ENCODE data around the gene CDR2. TPM values are rescaled to one million over a fixed set of nuclear protein-coding genes. Genes with fewer than 3 reads are reported as not detected.
A peak's percentile ranks its signal among the peaks of the same experiment; 100 is the strongest.
"Not testable (repeated sequence)": the region's sequence is repeated elsewhere in the genome, so short reads cannot be mapped to it uniquely, and the experiment has no call there.

CDR2 gene
- total and polyA plus RNA-seq, 7 donors: 14.6 to 32.3 (median 22.5) TPM

GRCh38 chr16:22355487-22355908, 18.9 kb downstream of the CDR2 start:
- Histone ChIP-seq H3K27me3 (no peaks in the 10 kb centered on the region), H3K4me1 (peaks cover 0 to 39% (median 24%) of the 10 kb centered on the region in 4 donors), H3K9me3 (no peaks in the 10 kb centered on the region), H3K27ac (peak overlapping the region in 2 of 4 donors; percentile 74 to 78), H3K4me3 (no peak overlapping the region), H3K36me3 (no peaks in the 10 kb centered on the region)
- no peak for TF ChIP-seq POLR2AphosphoS5 (IDR thresholded peaks at IDR 0.05)
- intact Hi-C loops (cut with DNase I): loop anchor here (2.0 to 10.0 kb wide), 2 partner anchors 13 to 1069 kb away; no protein-coding TSS in a partner anchor
- DNase-seq: no peak

GRCh38 chr16:22353933-22354541, 20.4 kb downstream of the CDR2 start:
- H3K4me3 ChIP-seq: no peak overlapping the region
- TF ChIP-seq POLR2AphosphoS5 (IDR thresholded peaks at IDR 0.05): no peak
- peaks cover 0 to 39% (median 24%) of the 10 kb centered on the region in 4 donors for H3K4me1 ChIP-seq
- DNase-seq: no peak
- peaks cover 3 to 8% (median 7%) of the 10 kb centered on the region in 4 donors for H3K36me3 ChIP-seq
- no peaks in the 10 kb centered on the region for H3K27me3 ChIP-seq
- peak overlapping the region; percentile 15 to 78 (median 66) for H3K27ac ChIP-seq
- 36 to 64% methylated on average over 5 of the region's 5 CpGs for WGBS, 2 donors
- H3K9me3 ChIP-seq: no peaks in the 10 kb centered on the region
- intact Hi-C loops (cut with DNase I): loop anchor here (2.0 to 10.0 kb wide), 2 partner anchors 15 to 1071 kb away; no protein-coding TSS in a partner anchor

DNA sequence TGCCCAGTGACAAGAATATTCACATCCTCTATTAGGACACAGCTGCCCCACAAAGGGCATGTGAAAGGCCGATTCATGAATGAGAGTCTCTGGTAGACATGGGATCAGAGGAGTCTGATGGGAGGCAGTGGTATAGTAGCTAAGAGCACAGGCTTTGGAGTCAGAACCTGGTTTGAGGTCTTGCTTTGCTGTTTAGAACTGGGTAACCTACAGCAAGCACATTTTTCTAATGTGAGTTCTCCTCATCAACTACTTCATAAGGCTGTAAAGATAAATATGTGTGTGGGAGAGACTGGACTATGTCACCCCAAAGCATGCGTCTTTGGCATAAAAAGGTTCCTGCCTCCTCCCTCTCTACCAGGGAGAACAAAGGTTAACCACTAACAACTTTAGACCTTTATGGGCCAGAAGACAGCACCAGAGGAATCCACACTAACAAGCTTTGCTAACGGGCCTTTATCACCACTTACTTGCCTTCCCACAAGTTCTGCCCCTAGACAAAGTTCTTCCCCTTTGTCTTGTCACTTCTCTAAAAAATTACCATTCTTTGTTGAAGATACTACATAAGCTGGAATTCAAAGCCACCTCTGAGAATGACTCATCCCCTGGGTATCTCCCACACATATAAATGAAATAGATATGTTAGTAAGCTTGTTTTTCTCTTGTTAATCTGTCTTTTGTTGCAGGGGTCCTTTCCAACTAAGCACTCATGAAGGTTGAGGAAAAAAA, 21.1 kb downstream of the CDR2 start:
- WGBS, 2 donors: 8 to 37% methylated on average over 3 of the region's 3 CpGs
- H3K27me3 ChIP-seq: no peaks in the 10 kb centered on the region
- peak in 2 of 4 donors; percentile 44 to 45 for TF ChIP-seq POLR2AphosphoS5 (IDR thresholded peaks at IDR 0.05)
- TF ChIP-seq POLR2A (IDR thresholded peaks at IDR 0.05): no peak
- TF ChIP-seq EP300 (IDR thresholded peaks at IDR 0.05): peak in 1 of 4 donors; percentile 26
- TF ChIP-seq, protein P1, sequence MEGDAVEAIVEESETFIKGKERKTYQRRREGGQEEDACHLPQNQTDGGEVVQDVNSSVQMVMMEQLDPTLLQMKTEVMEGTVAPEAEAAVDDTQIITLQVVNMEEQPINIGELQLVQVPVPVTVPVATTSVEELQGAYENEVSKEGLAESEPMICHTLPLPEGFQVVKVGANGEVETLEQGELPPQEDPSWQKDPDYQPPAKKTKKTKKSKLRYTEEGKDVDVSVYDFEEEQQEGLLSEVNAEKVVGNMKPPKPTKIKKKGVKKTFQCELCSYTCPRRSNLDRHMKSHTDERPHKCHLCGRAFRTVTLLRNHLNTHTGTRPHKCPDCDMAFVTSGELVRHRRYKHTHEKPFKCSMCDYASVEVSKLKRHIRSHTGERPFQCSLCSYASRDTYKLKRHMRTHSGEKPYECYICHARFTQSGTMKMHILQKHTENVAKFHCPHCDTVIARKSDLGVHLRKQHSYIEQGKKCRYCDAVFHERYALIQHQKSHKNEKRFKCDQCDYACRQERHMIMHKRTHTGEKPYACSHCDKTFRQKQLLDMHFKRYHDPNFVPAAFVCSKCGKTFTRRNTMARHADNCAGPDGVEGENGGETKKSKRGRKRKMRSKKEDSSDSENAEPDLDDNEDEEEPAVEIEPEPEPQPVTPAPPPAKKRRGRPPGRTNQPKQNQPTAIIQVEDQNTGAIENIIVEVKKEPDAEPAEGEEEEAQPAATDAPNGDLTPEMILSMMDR (IDR thresholded peaks at IDR 0.05): no peak
- no peak for DNase-seq
- H3K36me3 ChIP-seq: peaks cover 7 to 14% (median 12%) of the 10 kb centered on the region in 4 donors
- no peaks in the 10 kb centered on the region for H3K9me3 ChIP-seq
- peaks cover 0 to 38% (median 24%) of the 10 kb centered on the region in 4 donors for H3K4me1 ChIP-seq
- H3K4me3 ChIP-seq: no peak overlapping the region
- intact Hi-C loops (cut with DNase I): loop anchor here (10.0 kb wide), 1 partner anchor 1071 kb away; no protein-coding TSS in a partner anchor
- peak overlapping the region; percentile 15 to 78 (median 66) for H3K27ac ChIP-seq

DNA sequence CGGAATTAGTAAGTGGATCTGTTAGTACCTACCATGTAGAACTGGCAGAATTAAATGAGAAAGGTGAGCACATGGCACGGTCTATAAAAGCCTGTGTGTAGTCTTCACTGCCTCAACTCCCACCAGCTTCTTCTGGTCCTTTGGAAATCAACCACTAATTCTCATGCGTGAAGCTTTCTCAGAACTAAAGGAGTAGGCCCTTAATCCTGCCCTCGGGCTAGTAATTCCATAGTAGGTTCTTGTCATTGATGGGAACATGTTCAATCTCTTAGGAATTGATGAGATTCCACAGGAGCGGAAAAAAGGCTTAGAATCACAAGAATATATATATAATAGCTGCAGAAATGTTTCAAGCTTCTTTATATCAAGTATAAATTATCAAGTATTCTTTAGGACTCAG, 21.7 kb downstream of the CDR2 start:
- H3K27ac ChIP-seq: peak overlapping the region in 3 of 4 donors; percentile 58 to 78 (median 74)
- H3K9me3 ChIP-seq: no peaks in the 10 kb centered on the region
- no peaks in the 10 kb centered on the region for H3K27me3 ChIP-seq
- DNase-seq: no peak
- intact Hi-C loops (cut with DNase I): loop anchor here (10.0 kb wide), 1 partner anchor 1072 kb away; no protein-coding TSS in a partner anchor
- no peak overlapping the region for H3K4me3 ChIP-seq
- H3K4me1 ChIP-seq: peaks cover 0 to 36% (median 28%) of the 10 kb centered on the region in 4 donors
- peaks cover 7 to 19% (median 13%) of the 10 kb centered on the region in 4 donors for H3K36me3 ChIP-seq
- WGBS, 2 donors: 97 to 98% methylated on average over 5 of the region's 5 CpGs
- TF ChIP-seq, protein P1 (IDR thresholded peaks at IDR 0.05): no peak
- no peak for TF ChIP-seq POLR2A (IDR thresholded peaks at IDR 0.05)
- TF ChIP-seq POLR2AphosphoS5 (IDR thresholded peaks at IDR 0.05): no peak
- no peak for TF ChIP-seq EP300 (IDR thresholded peaks at IDR 0.05)

GRCh38 chr16:22352140-22352539, 22.3 kb downstream of the CDR2 start:
- no peak for TF ChIP-seq POLR2A (IDR thresholded peaks at IDR 0.05)
- TF ChIP-seq, protein P1 (IDR thresholded peaks at IDR 0.05): no peak
- no peak for TF ChIP-seq EP300 (IDR thresholded peaks at IDR 0.05)
- no peak for TF ChIP-seq POLR2AphosphoS5 (IDR thresholded peaks at IDR 0.05)
- Histone ChIP-seq H3K27me3 (no peaks in the 10 kb centered on the region), H3K4me3 (no peak overlapping the region), H3K9me3 (no peaks in the 10 kb centered on the region), H3K27ac (peak overlapping the region in 2 of 4 donors; percentile 74 to 78), H3K36me3 (peaks cover 7 to 24% (median 13%) of the 10 kb centered on the region in 4 donors), H3K4me1 (peaks cover 0 to 40% (median 34%) of the 10 kb centered on the region in 4 donors)
- 93 to 98% methylated on average over 6 of the region's 6 CpGs for WGBS, 2 donors
- no peak for DNase-seq
- intact Hi-C loops (cut with DNase I): loop anchor here (10.0 kb wide), 1 partner anchor 1073 kb away; no protein-coding TSS in a partner anchor

DNA sequence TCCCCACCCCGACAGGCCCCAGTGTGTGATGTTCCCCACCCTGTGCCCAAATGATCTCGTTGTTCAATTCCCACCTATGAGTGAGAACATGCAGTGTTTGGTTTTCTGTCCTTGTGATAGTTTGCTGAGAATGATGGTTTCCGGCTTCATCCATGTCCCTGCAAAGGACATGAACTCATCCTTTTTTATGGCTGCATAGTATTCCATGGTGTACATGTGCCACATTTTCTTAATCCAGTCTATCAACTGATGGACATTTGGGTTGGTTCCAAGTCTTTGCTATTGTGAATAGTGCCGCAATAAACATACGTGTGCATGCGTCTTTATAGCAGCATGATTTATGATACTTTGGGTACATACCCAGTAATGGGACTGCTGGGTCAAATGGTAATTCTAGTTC, 23.4 kb downstream of the CDR2 start:
- intact Hi-C loops (cut with DNase I): loop anchor here (10.0 kb wide), 1 partner anchor 1074 kb away; no protein-coding TSS in a partner anchor
- H3K27ac ChIP-seq, H3K4me3 ChIP-seq, H3K9me3 ChIP-seq, H3K27me3 ChIP-seq, DNase-seq: not testable (repeated sequence)
- 77 to 92% methylated on average over 6 of the region's 6 CpGs for WGBS, 2 donors
- Histone ChIP-seq H3K36me3 (peaks cover 7 to 24% (median 16%) of the 10 kb centered on the region in 4 donors), H3K4me1 (peaks cover 0 to 51% (median 44%) of the 10 kb centered on the region in 4 donors)
